ENCODE measurements around the gene PPFIA1.

GRCh38 chr11:70383664-70384565 is 113.4 kb downstream of the PPFIA1 start:
- TF ChIP-seq POLR2A (IDR thresholded peaks at IDR 0.05) (no peak), CTCF (IDR thresholded peaks at IDR 0.05) (no peak)
